HEK293 (cell line): ENCODE measurements around the gene CCDC51.

Experiments
- GLIS2 ChIP-seq: fragments of 450-650 bp; formaldehyde crosslinking; IDR thresholded peaks from 2 replicates; pipeline ENCODE4 v1.5.1; 2016; ENCODE audit warnings: missing biosample characterization, missing genetic modification characterization
- INSM2 ChIP-seq: fragments of 450-650 bp; formaldehyde crosslinking; IDR thresholded peaks from 2 replicates; pipeline ENCODE4 v1.5.1; 2016; ENCODE audit warnings: missing biosample characterization, missing genetic modification characterization
- KLF1 ChIP-seq: fragments of 450-650 bp; formaldehyde crosslinking; IDR thresholded peaks from 2 replicates; pipeline ENCODE4 v1.5.1; 2016; ENCODE audit warnings: missing biosample characterization, missing genetic modification characterization
- MZF1 ChIP-seq: fragments of 450-650 bp; formaldehyde crosslinking; IDR thresholded peaks from 2 replicates; pipeline ENCODE4 v1.5.1; 2017; ENCODE audit warnings: missing biosample characterization, missing genetic modification characterization, borderline replicate concordance
- SP3 ChIP-seq: fragments of 450-650 bp; formaldehyde crosslinking; IDR thresholded peaks from 2 replicates; pipeline ENCODE4 v1.5.1; 2016; ENCODE audit warnings: missing biosample characterization, missing genetic modification characterization
- SP7 ChIP-seq: fragments of 450-650 bp; formaldehyde crosslinking; IDR thresholded peaks from 2 replicates; pipeline ENCODE4 v1.5.1; 2016; ENCODE audit warnings: missing biosample characterization, missing genetic modification characterization
- ZBTB10 ChIP-seq: fragments of 450-650 bp; formaldehyde crosslinking; IDR thresholded peaks from 2 replicates; pipeline ENCODE4 v1.5.1; 2016; ENCODE audit warnings: missing biosample characterization, missing genetic modification characterization
- ZBTB21 ChIP-seq: fragments of 450-650 bp; formaldehyde crosslinking; IDR thresholded peaks from 2 replicates; pipeline ENCODE4 v1.5.1; 2017; ENCODE audit warnings: missing biosample characterization, missing genetic modification characterization
- ZBTB8A ChIP-seq: fragments of 450-650 bp; formaldehyde crosslinking; IDR thresholded peaks from 2 replicates; pipeline ENCODE4 v1.5.1; 2016; ENCODE audit warnings: missing biosample characterization, missing genetic modification characterization
- ZFHX2 ChIP-seq: fragments of 450-650 bp; formaldehyde crosslinking; conservative IDR thresholded peaks from 2 replicates; pipeline ENCODE4 v1.5.1; 2016; ENCODE audit warnings: missing biosample characterization, missing genetic modification characterization
- ZNF10 ChIP-seq: fragments of 450-650 bp; formaldehyde crosslinking; IDR thresholded peaks from 2 replicates; pipeline ENCODE4 v1.5.1; 2017; ENCODE audit warnings: missing biosample characterization, missing genetic modification characterization
- ZNF155 ChIP-seq: fragments of 450-650 bp; formaldehyde crosslinking; IDR thresholded peaks from 2 replicates; pipeline ENCODE4 v1.5.1; 2016; ENCODE audit warnings: missing biosample characterization, missing genetic modification characterization
- ZNF211 ChIP-seq: fragments of 450-650 bp; formaldehyde crosslinking; IDR thresholded peaks from 2 replicates; pipeline ENCODE4 v1.5.1; 2016; ENCODE audit warnings: low read depth, missing biosample characterization, missing genetic modification characterization
- ZNF24 ChIP-seq: fragments of 450-650 bp; formaldehyde crosslinking; IDR thresholded peaks from 2 replicates; pipeline ENCODE4 v1.5.1; 2016; ENCODE audit warnings: missing biosample characterization, missing genetic modification characterization
- ZNF26 ChIP-seq: fragments of 450-650 bp; formaldehyde crosslinking; IDR thresholded peaks from 2 replicates; pipeline ENCODE4 v1.5.1; 2016; ENCODE audit warnings: missing biosample characterization, missing genetic modification characterization
- ZNF324 ChIP-seq: fragments of 450-650 bp; formaldehyde crosslinking; IDR thresholded peaks from 2 replicates; pipeline ENCODE4 v1.5.1; 2016; ENCODE audit warnings: missing biosample characterization, missing genetic modification characterization
- ZNF335 ChIP-seq: fragments of 450-650 bp; formaldehyde crosslinking; conservative IDR thresholded peaks from 2 replicates; pipeline ENCODE4 v1.5.1; 2016; ENCODE audit warnings: missing biosample characterization, missing genetic modification characterization
- ZNF37A ChIP-seq: fragments of 450-650 bp; IDR thresholded peaks from 2 replicates; pipeline ENCODE4 v1.5.1; 2018; ENCODE audit warnings: missing biosample characterization, missing genetic modification characterization
- ZNF404 ChIP-seq: fragments of 450-650 bp; formaldehyde crosslinking; IDR thresholded peaks from 2 replicates; pipeline ENCODE4 v1.5.1; 2017; ENCODE audit warnings: missing biosample characterization, missing genetic modification characterization
- ZNF426 ChIP-seq: fragments of 450-650 bp; formaldehyde crosslinking; IDR thresholded peaks from 2 replicates; pipeline ENCODE4 v1.5.1; 2017; ENCODE audit warnings: missing biosample characterization, missing genetic modification characterization, mild to moderate bottlenecking, inconsistent platforms, moderate library complexity
- ZNF513 ChIP-seq: fragments of 450-650 bp; IDR thresholded peaks from 2 replicates; pipeline ENCODE4 v1.5.1; 2018; ENCODE audit warnings: missing biosample characterization, missing genetic modification characterization
- ZNF549 ChIP-seq: fragments of 450-650 bp; IDR thresholded peaks from 2 replicates; pipeline ENCODE4 v1.5.1; 2018; ENCODE audit warnings: missing biosample characterization, missing genetic modification characterization, mild to moderate bottlenecking, inconsistent platforms, moderate library complexity
- ZNF555 ChIP-seq: fragments of 450-650 bp; formaldehyde crosslinking; conservative IDR thresholded peaks from 2 replicates; pipeline ENCODE4 v1.5.1; 2017; ENCODE audit warnings: missing biosample characterization, mild to moderate bottlenecking, missing genetic modification characterization, inconsistent platforms
- ZNF560 ChIP-seq: fragments of 450-650 bp; formaldehyde crosslinking; IDR thresholded peaks from 2 replicates; pipeline ENCODE4 v1.5.1; 2017; ENCODE audit warnings: missing biosample characterization, missing genetic modification characterization, borderline replicate concordance
- ZNF580 ChIP-seq: fragments of 450-650 bp; formaldehyde crosslinking; IDR thresholded peaks from 2 replicates; pipeline ENCODE4 v1.5.1; 2016; ENCODE audit warnings: missing biosample characterization, missing genetic modification characterization
- ZNF585B ChIP-seq: fragments of 450-650 bp; formaldehyde crosslinking; IDR thresholded peaks from 2 replicates; pipeline ENCODE4 v1.5.1; 2016; ENCODE audit warnings: missing biosample characterization, missing genetic modification characterization
- ZNF610 ChIP-seq: fragments of 450-650 bp; formaldehyde crosslinking; IDR thresholded peaks from 2 replicates; pipeline ENCODE4 v1.5.1; 2016; ENCODE audit warnings: missing biosample characterization, missing genetic modification characterization, borderline replicate concordance
- ZNF654 ChIP-seq: fragments of 450-650 bp; formaldehyde crosslinking; IDR thresholded peaks from 2 replicates; pipeline ENCODE4 v1.5.1; 2016; ENCODE audit warnings: low read depth, missing biosample characterization, missing genetic modification characterization
- ZSCAN23 ChIP-seq: fragments of 450-650 bp; formaldehyde crosslinking; IDR thresholded peaks from 2 replicates; pipeline ENCODE4 v1.5.1; 2016; ENCODE audit warnings: missing biosample characterization, missing genetic modification characterization
- ZSCAN5A ChIP-seq: fragments of 450-650 bp; formaldehyde crosslinking; IDR thresholded peaks from 2 replicates; pipeline ENCODE4 v1.5.1; 2016; ENCODE audit warnings: missing biosample characterization, missing genetic modification characterization
- TF ChIP-seq, protein P1 (sequence below): fragments of 450-650 bp; formaldehyde crosslinking; IDR thresholded peaks from 2 replicates; pipeline ENCODE4 v1.5.1; 2016; ENCODE audit warnings: missing biosample characterization, missing genetic modification characterization

CCDC51 gene

DNA sequence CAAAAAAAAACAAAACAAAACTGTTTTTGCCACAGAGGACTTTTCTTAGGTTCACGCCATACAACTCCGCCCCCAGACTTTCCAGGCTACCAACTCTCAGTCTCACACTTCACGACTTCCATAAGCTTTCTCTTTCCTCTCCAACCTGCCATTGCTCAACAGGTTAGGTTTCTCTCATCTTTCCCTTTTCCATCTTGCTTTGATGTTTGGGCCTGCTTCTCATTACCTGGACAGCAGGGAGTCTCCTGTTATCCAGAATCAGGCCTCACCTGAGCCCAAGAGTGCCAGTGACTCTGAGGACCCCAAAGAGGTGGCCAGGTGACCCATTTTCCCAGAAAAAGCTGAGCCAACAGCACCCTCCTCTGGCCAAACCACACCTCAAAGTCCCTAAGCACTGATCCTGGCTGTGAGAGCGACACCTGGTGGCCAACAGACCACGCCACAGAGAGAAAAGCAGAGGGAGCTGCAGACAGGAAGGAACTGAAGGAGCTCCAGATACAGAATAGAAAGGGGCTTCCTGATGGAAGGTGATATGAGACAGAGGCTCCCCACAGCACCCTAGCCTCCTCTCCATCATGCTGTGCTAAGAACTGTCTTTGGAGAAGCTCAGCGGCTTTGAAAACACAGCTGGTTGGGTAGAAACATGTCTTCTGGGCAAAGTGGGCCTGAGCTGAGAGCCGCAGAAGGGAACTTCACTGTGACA lies 4.0 kb downstream of the CCDC51 start (continued):
- TF ChIP-seq ZNF10 (tag by site-specific recombination): no peak
- TF ChIP-seq ZNF610 (tag by site-specific recombination): no peak
- no peak for TF ChIP-seq ZBTB21 (tag by site-specific recombination)
- no peak for TF ChIP-seq ZNF24 (tag by site-specific recombination)
- 0 out of 2 replicates have a peak, but pooled peaks have one; percentile 16 for TF ChIP-seq ZBTB8A (tag by site-specific recombination)
- no peak for TF ChIP-seq ZBTB10 (tag by site-specific recombination)
- TF ChIP-seq, protein P1, sequence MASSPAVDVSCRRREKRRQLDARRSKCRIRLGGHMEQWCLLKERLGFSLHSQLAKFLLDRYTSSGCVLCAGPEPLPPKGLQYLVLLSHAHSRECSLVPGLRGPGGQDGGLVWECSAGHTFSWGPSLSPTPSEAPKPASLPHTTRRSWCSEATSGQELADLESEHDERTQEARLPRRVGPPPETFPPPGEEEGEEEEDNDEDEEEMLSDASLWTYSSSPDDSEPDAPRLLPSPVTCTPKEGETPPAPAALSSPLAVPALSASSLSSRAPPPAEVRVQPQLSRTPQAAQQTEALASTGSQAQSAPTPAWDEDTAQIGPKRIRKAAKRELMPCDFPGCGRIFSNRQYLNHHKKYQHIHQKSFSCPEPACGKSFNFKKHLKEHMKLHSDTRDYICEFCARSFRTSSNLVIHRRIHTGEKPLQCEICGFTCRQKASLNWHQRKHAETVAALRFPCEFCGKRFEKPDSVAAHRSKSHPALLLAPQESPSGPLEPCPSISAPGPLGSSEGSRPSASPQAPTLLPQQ (tag by site-specific recombination): no peak
- no peak for TF ChIP-seq GLIS2 (tag by site-specific recombination)
- TF ChIP-seq ZNF26 (tag by site-specific recombination): no peak
- TF ChIP-seq ZNF37A (tag by site-specific recombination): no peak
- TF ChIP-seq ZNF580: peak; percentile 51; the same call in 1 of the 2 replicates
- no peak for TF ChIP-seq ZNF560 (tag by site-specific recombination)
- TF ChIP-seq ZSCAN5A (tag by site-specific recombination): no peak
- no peak for TF ChIP-seq SP3 (tag by site-specific recombination)
- no peak for TF ChIP-seq ZNF555
- TF ChIP-seq ZNF585B (tag by site-specific recombination): no peak
- TF ChIP-seq ZNF549 (tag by site-specific recombination): no peak
- no peak for TF ChIP-seq KLF1 (tag by site-specific recombination)
- no peak for TF ChIP-seq ZFHX2
- no peak for TF ChIP-seq INSM2 (tag by site-specific recombination)
- TF ChIP-seq ZNF155 (tag by site-specific recombination): no peak
- TF ChIP-seq ZNF404: no peak
- peak; percentile 86 for TF ChIP-seq ZNF335 (tag by site-specific recombination)
- TF ChIP-seq ZNF426 (tag by site-specific recombination): no peak
- peak; percentile 98 for TF ChIP-seq ZNF654 (tag by site-specific recombination)
- no peak for TF ChIP-seq ZSCAN23
- TF ChIP-seq ZNF513 (tag by site-specific recombination): no peak
- TF ChIP-seq ZNF211 (tag by site-specific recombination): no peak
- no peak for TF ChIP-seq SP7 (tag by site-specific recombination)
- TF ChIP-seq MZF1: no peak
- TF ChIP-seq ZNF324 (tag by site-specific recombination): no peak
